Measurements from ENCODE around the gene HLA-DRA.

DNA sequence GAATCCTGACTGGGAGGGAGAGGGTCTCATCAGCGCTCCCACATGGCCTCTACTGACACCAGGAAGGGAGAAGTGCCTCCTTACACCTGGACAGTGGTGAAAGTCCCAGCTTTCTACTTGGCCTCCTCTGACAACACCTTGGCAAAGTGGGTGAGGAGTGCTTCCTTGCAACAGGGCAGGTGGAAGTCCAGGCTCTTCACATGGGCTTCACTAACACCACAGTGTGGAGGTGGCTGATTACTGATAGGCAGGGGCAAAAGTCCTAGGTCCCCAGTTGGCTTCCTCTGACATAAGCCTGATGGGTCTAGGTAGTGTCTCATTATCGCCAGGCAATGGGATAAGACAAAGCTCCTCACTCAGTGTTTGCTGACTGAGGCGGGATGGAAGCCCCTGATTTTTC, 9.5 kb upstream of the HLA-DRA start:
- TF ChIP-seq POLR2A (IDR thresholded peaks at IDR 0.05) = no peak
- TF ChIP-seq, protein P1, sequence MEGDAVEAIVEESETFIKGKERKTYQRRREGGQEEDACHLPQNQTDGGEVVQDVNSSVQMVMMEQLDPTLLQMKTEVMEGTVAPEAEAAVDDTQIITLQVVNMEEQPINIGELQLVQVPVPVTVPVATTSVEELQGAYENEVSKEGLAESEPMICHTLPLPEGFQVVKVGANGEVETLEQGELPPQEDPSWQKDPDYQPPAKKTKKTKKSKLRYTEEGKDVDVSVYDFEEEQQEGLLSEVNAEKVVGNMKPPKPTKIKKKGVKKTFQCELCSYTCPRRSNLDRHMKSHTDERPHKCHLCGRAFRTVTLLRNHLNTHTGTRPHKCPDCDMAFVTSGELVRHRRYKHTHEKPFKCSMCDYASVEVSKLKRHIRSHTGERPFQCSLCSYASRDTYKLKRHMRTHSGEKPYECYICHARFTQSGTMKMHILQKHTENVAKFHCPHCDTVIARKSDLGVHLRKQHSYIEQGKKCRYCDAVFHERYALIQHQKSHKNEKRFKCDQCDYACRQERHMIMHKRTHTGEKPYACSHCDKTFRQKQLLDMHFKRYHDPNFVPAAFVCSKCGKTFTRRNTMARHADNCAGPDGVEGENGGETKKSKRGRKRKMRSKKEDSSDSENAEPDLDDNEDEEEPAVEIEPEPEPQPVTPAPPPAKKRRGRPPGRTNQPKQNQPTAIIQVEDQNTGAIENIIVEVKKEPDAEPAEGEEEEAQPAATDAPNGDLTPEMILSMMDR (IDR thresholded peaks at IDR 0.05) = no peak
